GM18517 (cell line): ENCODE measurements around the gene COL27A1.
"Not testable (repeated sequence)": the region's sequence is repeated elsewhere in the genome, so short reads cannot be mapped to it uniquely, and the experiment has no call there.

Experiments
- ATAC-seq: cut with Tn5 transposase; IDR thresholded peaks from one replicate; pipeline ENCODE4 v1.9.1; 2021; ENCODE audit warnings: mild to moderate bottlenecking, moderate library complexity; ENCODE audit not compliant: unreplicated experiment

Gene COL27A1

GRCh38 chr9:114331229-114332195, 176.2 kb downstream of the COL27A1 start:
- ATAC-seq, result not testable (repeated sequence)

- not testable (repeated sequence) for ATAC-seq
Observed at GRCh38 chr9:114332474-114333040, 177.2 kb downstream of the COL27A1 start.

- ATAC-seq, result not testable (repeated sequence)
Observed at GRCh38 chr9:114333718-114334117, 178.4 kb downstream of the COL27A1 start.

DNA sequence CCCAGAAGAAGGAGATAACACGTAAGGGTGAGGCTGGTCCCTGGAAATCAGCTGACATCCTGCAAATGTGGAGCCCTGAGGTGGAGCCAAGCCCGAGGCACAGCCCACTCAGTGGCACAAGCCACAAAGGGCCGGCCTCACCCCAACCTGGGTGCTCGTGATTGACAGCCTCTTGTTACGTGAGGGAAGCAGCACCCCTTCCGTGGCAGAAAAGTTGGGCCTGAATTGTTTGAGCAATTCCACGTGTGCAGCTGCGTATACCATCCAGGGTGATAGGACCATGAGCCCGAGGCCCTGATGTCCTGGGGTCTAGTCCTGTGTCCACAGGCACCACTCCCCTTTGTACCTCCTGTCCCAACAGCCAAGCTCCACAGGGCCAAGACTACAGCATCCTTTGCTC, 179.2 kb downstream of the COL27A1 start:
- no peak for ATAC-seq

DNA sequence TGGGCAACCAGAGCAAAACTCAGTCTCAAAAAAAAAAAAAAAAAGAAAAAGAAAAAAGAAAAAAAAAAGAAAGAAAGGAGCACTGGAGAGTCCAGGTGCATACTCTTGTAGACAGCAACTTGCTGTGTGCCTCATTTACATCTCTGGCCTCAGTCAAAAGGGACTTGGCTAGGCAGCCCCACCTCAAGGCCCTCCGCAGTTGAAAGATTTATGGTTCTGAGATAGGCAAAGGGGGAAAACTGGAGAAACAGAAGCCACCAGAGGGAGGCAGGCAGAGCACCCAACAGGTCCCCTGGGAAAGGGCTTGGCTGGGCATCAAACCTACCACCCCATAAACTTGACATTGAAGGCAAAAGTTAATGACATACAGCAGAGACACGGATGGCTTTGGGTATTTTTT, 180.4 kb downstream of the COL27A1 start:
- ATAC-seq, result no peak

- ATAC-seq, result no peak
Observed at GRCh38 chr9:114336157-114336556, 180.8 kb downstream of the COL27A1 start.

DNA sequence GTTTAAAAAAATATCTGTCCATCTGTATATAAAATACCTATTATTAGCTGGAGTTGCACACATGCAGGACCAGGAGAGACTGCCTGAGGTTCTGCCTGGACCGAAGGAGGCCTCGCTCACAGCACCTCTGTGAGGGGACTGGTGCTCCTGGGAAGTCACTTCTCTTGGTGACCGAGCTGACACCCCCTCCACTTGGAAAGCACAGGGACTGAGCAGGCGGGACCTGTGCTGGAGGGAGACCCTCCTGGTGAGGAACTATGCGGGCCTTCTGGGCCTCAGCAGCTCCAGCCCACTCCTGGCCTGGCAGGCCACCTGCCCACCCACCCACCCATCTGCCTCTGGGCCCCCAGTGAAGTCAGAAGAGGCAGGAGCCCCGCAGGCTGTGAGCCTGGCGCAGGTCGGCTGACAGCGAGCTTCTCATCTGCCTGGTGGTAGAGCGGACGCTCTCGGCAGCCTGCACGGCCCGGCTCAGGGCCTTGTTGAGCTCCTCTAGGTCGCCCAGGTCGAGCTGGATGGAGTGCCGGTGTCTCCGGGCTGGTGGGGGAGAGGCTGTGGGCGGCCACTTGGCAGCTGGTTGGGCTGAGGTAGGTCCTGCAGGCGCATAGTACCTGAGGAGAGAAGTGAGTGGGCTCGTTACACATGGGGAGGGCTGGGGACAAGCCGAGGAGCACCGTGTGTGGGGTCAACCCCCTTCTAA, 181.5 kb downstream of the COL27A1 start:
- ATAC-seq, result no peak

- ATAC-seq, result no peak
Observed at GRCh38 chr9:114338187-114338586, 182.8 kb downstream of the COL27A1 start.

GRCh38 chr9:114339130-114339908, 184.0 kb downstream of the COL27A1 start:
- ATAC-seq, result no peak

DNA sequence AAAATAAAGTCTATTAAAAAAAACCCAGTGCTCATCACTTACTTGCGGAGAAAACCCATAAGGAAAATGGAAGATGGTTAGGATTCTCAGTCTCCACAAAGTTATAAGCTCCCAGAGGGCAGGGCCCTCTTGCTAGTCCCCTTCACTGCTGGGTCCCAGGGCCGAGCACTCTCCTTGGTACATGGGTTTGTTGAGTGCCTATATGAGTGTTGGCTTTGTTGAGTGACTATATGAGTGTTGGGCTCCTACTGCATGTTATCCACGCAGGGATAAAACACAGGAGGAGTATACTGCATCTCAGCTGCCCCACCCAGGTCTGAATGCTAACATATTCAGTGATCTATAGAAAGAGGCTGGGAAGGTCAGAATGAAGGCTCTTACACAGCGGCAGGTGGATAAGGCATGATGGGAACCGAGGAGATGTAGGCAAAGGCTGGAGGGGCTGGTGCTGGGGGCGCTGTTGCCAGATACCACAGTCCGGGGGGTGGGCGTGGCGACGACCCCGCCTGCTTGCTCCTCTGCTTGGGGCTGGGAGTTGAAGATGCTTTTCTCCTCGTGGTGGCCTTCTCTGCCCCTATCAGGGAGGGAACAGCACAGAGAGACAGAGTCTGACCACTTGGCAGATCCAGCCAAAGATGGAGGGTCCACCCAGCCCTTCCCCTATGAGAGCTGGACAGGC, 186.0 kb downstream of the COL27A1 start:
- ATAC-seq, result no peak

DNA sequence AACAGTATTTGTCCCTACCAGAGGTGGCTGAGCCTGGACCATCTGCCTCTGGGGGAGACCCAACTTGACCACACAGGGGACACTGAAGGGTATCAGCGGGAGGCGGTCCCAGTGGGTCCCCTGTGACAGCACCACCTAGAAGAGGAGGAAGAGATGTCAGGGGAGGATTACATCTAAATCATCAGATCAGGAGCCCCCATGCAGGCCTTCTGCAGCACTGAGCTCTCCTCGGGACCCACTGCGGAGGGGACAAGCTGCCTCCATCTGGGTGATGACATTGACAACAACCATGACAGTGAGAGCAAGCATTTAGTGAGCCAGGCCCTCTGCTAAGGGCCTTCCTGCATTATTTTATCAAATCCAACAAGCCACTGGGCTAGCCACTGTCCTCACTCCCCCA, 186.7 kb downstream of the COL27A1 start:
- no peak for ATAC-seq

- no peak for ATAC-seq
Observed at GRCh38 chr9:114342755-114343440, 187.6 kb downstream of the COL27A1 start.

GRCh38 chr9:114343471-114344187, 188.3 kb downstream of the COL27A1 start:
- ATAC-seq, result no peak

DNA sequence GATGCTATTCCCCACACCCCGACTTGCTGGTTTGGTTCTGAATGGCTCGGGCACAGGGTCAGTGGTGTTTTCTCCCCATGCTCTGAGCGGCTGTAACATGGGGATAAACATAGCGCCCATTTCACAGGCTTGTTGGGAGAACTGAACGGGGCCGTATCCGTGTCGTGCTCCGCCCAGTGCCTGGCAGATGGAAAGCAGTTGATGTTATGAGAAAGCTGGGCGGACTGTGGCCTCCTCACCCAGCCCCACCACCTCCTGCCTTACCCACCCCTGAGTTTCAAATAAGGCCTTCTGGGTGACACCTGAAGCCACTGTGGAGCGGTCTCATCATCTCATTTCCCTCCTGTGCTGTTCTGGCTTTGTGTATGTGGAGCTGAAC, 188.8 kb downstream of the COL27A1 start:
- ATAC-seq, result no peak

DNA sequence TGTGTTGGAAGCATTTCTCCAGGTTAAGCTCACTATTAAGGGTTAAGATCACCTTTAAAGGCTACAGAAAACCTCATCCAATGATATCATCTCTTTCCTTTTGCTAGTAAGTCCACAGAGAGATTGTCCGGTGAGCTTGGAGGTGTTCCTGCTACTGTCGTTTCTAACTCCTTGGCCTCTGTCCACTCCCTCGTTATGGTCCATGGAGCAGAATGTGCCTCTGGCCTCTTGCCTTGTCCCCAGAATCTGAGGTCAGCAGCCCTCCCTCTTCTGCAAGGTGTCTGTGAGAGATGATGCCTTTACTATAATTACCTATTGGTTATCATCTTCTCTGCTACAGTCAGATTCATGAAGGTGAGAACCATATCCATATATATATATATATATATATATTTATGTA, 189.4 kb downstream of the COL27A1 start:
- no peak for ATAC-seq

GRCh38 chr9:114345493-114346065, 190.2 kb downstream of the COL27A1 start:
- no peak for ATAC-seq

DNA sequence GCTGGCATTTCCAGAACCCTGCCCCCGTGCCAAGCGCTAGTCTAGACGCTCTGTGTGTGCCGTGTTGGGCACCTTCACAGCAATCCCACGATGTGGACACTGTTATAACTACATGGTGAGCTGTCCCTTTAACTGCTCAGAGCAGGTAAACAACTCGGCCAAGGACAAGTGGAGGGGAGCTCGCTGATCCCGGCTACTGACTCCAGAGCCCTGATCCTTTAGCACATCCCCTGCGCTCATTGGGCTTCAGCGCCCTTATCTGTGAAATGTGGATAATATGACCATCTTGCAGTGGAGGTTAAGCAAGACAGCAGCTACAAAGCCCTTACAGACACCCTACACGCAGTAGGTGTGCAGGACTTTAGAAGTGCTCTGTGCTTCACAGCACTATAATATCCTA, 190.8 kb downstream of the COL27A1 start:
- no peak for ATAC-seq

DNA sequence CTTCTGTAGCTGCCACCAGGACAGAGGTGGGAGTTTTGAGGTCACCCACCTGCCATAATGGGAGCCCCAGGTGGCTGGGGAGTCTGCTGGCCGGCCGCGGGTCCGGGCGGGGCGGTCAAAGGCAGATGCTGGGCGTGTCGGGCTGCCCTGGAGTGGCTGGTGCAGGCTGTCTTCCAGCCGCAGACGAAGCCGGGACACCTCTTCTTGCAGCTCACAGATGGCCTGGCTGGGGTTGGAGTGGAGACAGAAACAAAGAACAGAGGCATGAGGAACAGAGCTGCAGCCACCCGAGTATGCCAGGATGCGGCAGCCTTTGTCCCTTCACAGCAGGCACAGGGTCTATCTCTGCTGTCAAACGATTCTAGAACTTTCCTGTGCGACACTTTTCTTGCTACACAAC, 192.3 kb downstream of the COL27A1 start:
- no peak for ATAC-seq
